Ishikawa (cell line): ENCODE data around the gene ZDHHC13.

Source experiments
- CEBPB ChIP-seq: IDR thresholded peaks from 2 replicates; pipeline ENCODE4 v1.6.1; 2012
- CREB1 ChIP-seq: IDR thresholded peaks from 2 replicates; pipeline ENCODE4 v1.6.1; 2012; ENCODE audit warnings: low read depth
- EGR1 ChIP-seq: IDR thresholded peaks from 2 replicates; pipeline ENCODE4 v1.6.1; 2012
- EP300 ChIP-seq: IDR thresholded peaks from 2 replicates; pipeline ENCODE4 v1.6.1; 2012; ENCODE audit warnings: borderline replicate concordance
- FOXM1 ChIP-seq: IDR thresholded peaks from 2 replicates; pipeline ENCODE4 v1.6.1; 2012; ENCODE audit warnings: low read depth, borderline replicate concordance
- NFIC ChIP-seq: IDR thresholded peaks from 2 replicates; pipeline ENCODE4 v1.6.1; 2012
- RAD21 ChIP-seq: IDR thresholded peaks from 2 replicates; pipeline ENCODE4 v1.6.1; 2012; ENCODE audit warnings: low read depth
- TAF1 ChIP-seq: IDR thresholded peaks from 2 replicates; pipeline ENCODE4 v1.6.1; 2012; ENCODE audit warnings: low read depth, mild to moderate bottlenecking
- TCF12 ChIP-seq: IDR thresholded peaks from 2 replicates; pipeline ENCODE4 v1.6.1; 2012; ENCODE audit warnings: low read depth
- TEAD4 ChIP-seq: IDR thresholded peaks from 2 replicates; pipeline ENCODE4 v1.6.1; 2012
- YY1 ChIP-seq: IDR thresholded peaks from 2 replicates; pipeline ENCODE4 v1.6.1; 2012; ENCODE audit warnings: low read depth
- ZBTB7A ChIP-seq: IDR thresholded peaks from 2 replicates; pipeline ENCODE4 v1.6.1; 2012; ENCODE audit warnings: low read depth
- TF ChIP-seq, protein P1 (sequence below): IDR thresholded peaks from 2 replicates; pipeline ENCODE4 v1.6.1; 2012; ENCODE audit warnings: low read depth, mild to moderate bottlenecking
- TF ChIP-seq, protein P2 (sequence below): IDR thresholded peaks from 2 replicates; pipeline ENCODE4 v1.6.1; 2012
- TF ChIP-seq, protein P3 (sequence below): IDR thresholded peaks from 2 replicates; pipeline ENCODE4 v1.6.1; 2012

ZDHHC13 gene

GRCh38 chr11:19176629-19177186, 59.7 kb downstream of the ZDHHC13 start:
- TF ChIP-seq CEBPB (no peak), EP300 (no peak), EGR1 (no peak), YY1 (no peak), TAF1 (no peak), RAD21 (no peak), FOXM1 (no peak), TCF12 (no peak), ZBTB7A (no peak), NFIC (no peak)
- TF ChIP-seq, protein P1, sequence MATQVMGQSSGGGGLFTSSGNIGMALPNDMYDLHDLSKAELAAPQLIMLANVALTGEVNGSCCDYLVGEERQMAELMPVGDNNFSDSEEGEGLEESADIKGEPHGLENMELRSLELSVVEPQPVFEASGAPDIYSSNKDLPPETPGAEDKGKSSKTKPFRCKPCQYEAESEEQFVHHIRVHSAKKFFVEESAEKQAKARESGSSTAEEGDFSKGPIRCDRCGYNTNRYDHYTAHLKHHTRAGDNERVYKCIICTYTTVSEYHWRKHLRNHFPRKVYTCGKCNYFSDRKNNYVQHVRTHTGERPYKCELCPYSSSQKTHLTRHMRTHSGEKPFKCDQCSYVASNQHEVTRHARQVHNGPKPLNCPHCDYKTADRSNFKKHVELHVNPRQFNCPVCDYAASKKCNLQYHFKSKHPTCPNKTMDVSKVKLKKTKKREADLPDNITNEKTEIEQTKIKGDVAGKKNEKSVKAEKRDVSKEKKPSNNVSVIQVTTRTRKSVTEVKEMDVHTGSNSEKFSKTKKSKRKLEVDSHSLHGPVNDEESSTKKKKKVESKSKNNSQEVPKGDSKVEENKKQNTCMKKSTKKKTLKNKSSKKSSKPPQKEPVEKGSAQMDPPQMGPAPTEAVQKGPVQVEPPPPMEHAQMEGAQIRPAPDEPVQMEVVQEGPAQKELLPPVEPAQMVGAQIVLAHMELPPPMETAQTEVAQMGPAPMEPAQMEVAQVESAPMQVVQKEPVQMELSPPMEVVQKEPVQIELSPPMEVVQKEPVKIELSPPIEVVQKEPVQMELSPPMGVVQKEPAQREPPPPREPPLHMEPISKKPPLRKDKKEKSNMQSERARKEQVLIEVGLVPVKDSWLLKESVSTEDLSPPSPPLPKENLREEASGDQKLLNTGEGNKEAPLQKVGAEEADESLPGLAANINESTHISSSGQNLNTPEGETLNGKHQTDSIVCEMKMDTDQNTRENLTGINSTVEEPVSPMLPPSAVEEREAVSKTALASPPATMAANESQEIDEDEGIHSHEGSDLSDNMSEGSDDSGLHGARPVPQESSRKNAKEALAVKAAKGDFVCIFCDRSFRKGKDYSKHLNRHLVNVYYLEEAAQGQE: no peak
- TF ChIP-seq, protein P2, sequence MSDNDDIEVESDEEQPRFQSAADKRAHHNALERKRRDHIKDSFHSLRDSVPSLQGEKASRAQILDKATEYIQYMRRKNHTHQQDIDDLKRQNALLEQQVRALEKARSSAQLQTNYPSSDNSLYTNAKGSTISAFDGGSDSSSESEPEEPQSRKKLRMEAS: no peak
- TF ChIP-seq, protein P3, sequence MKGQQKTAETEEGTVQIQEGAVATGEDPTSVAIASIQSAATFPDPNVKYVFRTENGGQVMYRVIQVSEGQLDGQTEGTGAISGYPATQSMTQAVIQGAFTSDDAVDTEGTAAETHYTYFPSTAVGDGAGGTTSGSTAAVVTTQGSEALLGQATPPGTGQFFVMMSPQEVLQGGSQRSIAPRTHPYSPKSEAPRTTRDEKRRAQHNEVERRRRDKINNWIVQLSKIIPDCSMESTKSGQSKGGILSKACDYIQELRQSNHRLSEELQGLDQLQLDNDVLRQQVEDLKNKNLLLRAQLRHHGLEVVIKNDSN: no peak

DNA sequence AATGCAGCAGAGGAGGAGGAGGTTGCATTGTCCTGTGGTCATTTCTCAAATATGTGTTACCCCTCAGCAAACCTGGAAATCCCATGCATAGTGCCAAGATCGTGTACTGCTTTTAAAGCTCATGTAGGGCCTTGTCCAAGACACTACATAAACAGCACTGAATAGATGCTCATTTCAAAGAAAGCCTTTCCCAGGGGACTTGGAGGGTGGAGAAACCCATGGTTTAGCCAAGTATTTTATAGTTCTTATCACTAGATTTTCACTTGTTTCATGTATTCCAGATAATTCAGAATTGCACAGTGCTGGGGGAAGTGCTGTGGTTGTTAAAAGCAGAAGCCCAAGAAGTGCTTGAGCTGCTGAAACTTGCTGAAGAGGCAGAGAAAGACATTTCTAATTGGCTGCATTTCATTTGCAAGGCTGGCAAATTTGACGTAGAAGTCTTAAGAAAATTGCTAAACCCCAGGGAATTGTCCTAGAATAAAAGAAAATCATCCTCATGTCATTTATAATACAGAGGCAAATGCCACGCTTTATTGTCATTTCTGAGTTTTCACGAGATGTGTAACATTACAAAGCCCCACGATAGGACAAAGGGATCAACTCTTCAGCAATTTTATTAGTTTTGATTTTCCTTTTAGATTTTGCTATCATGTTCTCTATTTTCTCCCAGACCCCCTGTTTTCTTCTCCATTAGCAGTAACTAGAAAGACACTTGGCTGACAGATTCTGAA, 64.7 kb downstream of the ZDHHC13 start:
- TF ChIP-seq, protein P1: no peak
- TF ChIP-seq EP300 (no peak), RAD21 (no peak), ZBTB7A (no peak), CEBPB (no peak), NFIC (no peak), FOXM1 (no peak)
- TF ChIP-seq, protein P3: no peak

- no peak for TF ChIP-seq RAD21
- TF ChIP-seq, protein P1: no peak
- TF ChIP-seq TEAD4: no peak
- no peak for TF ChIP-seq NFIC
- TF ChIP-seq TAF1: no peak
- no peak for TF ChIP-seq CREB1
- TF ChIP-seq TCF12: no peak
- no peak for TF ChIP-seq EP300
- no peak for TF ChIP-seq FOXM1
- TF ChIP-seq, protein P2: no peak
These were observed 66.7 kb downstream of the ZDHHC13 start for GRCh38 chr11:19183646-19184045.

DNA sequence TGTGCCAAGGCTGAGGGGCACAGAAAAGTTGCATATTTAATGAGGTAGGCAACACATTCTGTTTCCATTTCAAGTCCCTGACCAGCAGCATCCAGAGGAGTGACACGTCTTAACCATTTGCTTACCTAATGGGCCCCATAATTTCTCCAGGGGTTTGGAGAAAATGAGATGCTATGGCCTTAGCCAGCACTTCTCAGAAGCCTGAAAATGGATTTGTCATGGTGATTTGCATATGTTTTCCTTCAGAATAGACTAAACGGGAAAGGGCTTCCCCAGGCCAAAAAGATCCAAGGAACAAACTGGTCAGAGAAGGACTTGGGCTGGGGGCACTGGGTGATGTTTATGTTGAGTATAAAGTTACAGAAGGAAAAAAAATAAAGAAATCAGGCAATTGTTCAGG, 68.1 kb downstream of the ZDHHC13 start:
- TF ChIP-seq, protein P2: no peak
- TF ChIP-seq CEBPB (no peak), YY1 (no peak), TEAD4 (no peak), EGR1 (no peak), NFIC (no peak), RAD21 (no peak), ZBTB7A (no peak), TAF1 (no peak)
- TF ChIP-seq, protein P3: no peak
- TF ChIP-seq, protein P1: no peak
